Neuron (in vitro differentiated cells): Measurements from ENCODE around the gene IGSF9.
"Not testable (repeated sequence)": the region's sequence is repeated elsewhere in the genome, so short reads cannot be mapped to it uniquely, and the experiment has no call there.

ENCODE experiments used
- H2AFZ ChIP-seq: one replicate; pipeline ENCODE4 v1.6.1; 2013; ENCODE audit warnings: low read depth, mild to moderate bottlenecking, inconsistent platforms, low read length, moderate library complexity
- H3K27me3 ChIP-seq: one replicate; pipeline ENCODE4 v1.6.1; 2013; ENCODE audit warnings: low read length; ENCODE audit not compliant: insufficient read depth
- H3K36me3 ChIP-seq: one replicate; pipeline ENCODE4 v1.6.1; 2013; ENCODE audit warnings: low read length; ENCODE audit not compliant: insufficient read depth
- H3K4me1 ChIP-seq: one replicate; pipeline ENCODE4 v1.6.1; 2013; ENCODE audit warnings: low read length; ENCODE audit not compliant: insufficient read depth
- H3K4me3 ChIP-seq: 2 replicates; pipeline ENCODE4 v1.5.1; 2013; ENCODE audit warnings: mild to moderate bottlenecking, low read length, moderate library complexity
- H3K9me3 ChIP-seq: one replicate; pipeline ENCODE4 v1.6.1; 2013; ENCODE audit warnings: low read length

Gene IGSF9

DNA sequence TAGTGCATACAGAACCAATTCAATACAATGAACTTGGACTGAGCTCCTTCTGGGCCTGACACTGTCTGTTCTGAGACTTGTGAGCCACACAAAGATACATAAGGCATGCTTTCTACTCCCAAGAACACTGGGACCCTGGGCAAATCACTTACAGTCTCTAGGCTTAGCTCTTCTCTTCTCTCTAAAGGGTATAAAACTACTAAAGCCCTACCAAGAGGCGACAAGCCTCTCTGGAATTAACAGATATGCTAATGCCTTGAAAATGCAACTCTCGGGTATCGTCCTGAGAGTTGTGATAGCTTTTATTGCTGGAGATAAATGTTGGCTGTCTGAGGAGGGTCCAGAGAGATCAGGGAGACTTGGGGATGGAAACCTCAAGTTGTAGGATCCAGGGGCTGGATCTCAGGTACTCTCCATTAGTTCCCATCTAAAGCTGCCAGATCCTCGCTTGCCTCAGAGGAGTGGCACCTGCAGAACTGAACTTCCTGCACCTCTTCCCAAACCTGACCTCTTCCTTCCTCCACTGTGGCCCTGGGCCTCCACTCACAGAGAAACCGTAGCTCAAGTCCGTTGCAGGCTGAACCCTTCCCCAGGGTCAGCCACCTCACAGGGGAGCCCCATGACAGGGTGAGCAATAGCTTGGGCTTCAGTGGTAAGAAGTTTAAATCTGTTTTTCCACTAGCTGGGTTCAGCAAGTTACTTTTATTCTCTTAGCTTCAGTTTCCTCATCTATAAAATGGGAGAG is 33.9 kb downstream of the IGSF9 start:
- Histone ChIP-seq H3K9me3 (no peaks in the 10 kb centered on the region), H3K27me3 (peaks cover 4% of the 10 kb centered on the region), H3K4me3 (no peak overlapping the region), H3K4me1 (peaks cover 16% of the 10 kb centered on the region), H3K36me3 (no peaks in the 10 kb centered on the region), H2AFZ (no peak overlapping the region)

DNA sequence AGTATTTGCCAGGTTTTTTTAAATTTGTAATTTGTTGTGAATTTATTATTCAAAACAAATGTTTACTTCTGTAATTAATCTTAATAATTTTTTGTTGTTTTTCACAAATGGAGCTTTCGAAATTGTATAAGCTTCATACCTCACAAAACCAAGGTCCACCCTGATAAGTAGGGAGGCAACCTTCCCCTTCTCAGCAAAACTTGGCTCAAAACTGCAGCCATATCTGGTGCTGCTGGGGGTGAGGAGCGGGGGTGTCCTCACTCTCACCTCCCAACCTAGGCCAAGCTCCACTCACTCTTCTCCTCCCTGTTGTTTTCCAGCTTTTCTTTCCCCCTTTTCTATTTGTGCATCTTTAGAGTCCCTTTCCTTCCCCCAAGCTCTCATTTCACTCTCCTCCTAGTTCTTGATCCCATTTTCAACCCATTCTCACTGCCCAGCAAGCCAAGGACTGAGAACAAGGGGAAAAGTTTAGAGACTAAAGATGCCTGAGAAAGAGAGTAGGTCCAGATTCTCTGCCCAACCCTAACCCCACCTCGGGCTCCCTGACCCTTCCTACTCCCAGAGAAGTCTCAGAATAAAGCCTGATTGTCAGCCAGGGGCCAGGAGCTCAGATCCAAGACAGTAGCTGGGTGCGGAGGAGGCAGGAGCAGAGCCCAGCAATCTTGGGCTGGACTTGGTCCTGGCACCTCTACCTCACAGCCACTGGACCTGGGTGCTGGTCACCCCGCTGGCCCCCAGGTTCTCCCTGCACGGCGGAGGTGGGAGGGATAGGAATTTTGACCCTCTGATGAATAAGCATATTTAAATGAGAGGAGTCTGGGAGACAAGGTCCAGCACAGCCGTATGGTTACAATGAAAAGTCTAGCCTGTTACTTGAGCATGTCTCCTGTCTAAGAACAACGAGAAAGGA is 37.1 kb downstream of the IGSF9 start:
- Histone ChIP-seq H3K4me1 (peaks cover 11% of the 10 kb centered on the region), H3K9me3 (no peaks in the 10 kb centered on the region), H3K4me3 (no peak overlapping the region), H3K36me3 (no peaks in the 10 kb centered on the region), H2AFZ (no peak overlapping the region), H3K27me3 (peaks cover 4% of the 10 kb centered on the region)

- Histone ChIP-seq H3K36me3 (no peaks in the 10 kb centered on the region), H3K27me3 (peaks cover 4% of the 10 kb centered on the region), H3K4me1 (peaks cover 11% of the 10 kb centered on the region), H3K4me3 (no peak overlapping the region), H3K9me3 (no peaks in the 10 kb centered on the region), H2AFZ (no peak overlapping the region)
Measured at GRCh38 chr1:159906960-159907359, 38.5 kb downstream of the IGSF9 start.

DNA sequence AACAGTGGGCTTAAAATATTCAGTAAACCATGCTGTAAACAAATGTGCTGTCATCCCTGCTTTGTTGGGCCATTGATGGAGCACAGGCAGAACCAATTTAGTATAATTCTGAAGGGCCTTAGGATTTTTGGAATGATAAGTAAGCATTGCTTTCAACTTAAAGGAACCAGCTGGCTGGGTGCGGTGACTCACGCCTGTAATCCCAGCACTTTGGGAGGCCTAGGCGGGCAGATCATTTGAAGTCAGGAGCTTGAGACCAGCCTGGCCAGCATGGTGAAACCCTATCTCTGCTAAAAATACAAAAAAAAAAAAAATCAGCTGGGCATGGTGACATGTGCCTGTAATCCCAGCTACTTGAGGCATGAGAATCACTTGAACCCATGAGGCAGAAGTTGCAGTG is 41.4 kb downstream of the IGSF9 start:
- H2AFZ ChIP-seq, H3K4me3 ChIP-seq, H3K36me3 ChIP-seq, H3K4me1 ChIP-seq, H3K9me3 ChIP-seq: not testable (repeated sequence)
- H3K27me3 ChIP-seq = peaks cover 13% of the 10 kb centered on the region

DNA sequence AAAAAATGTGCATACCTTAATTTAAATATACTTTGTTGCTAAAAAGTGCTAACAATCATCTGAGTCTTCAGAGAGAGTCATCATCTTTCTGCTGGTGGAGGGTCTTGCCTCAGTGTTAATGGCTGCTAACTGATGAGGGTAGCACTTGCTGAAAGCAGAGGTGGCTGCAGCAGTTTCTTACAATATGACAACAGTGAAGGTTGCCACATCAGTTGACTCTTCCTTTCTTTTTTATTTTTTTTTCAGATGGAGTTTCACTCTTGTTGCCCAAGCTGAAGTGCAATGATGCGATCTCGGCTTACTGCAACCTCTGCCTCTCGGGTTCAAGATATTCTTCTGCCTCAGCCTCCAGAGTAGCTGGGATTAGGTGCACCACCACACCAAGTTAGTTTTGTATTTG is 42.9 kb downstream of the IGSF9 start:
- Histone ChIP-seq H3K4me3 (no peak overlapping the region), H3K36me3 (no peaks in the 10 kb centered on the region), H3K27me3 (peaks cover 11% of the 10 kb centered on the region), H3K9me3 (no peaks in the 10 kb centered on the region), H3K4me1 (peaks cover 5% of the 10 kb centered on the region), H2AFZ (no peak overlapping the region)

GRCh38 chr1:159900755-159901360 is 44.6 kb downstream of the IGSF9 start:
- Histone ChIP-seq H3K4me1 (peaks cover 5% of the 10 kb centered on the region), H2AFZ (no peak overlapping the region), H3K36me3 (no peaks in the 10 kb centered on the region), H3K4me3 (no peak overlapping the region), H3K27me3 (peaks cover 11% of the 10 kb centered on the region), H3K9me3 (no peaks in the 10 kb centered on the region)

GRCh38 chr1:159900086-159900680 is 45.2 kb downstream of the IGSF9 start, which contains the start of gene CFAP45:
Gene CFAP45 (minus strand): TSS chr1:159900165. CDS start chr1:159900098, 67 bp downstream.
- no peak within 1 kb of the TSS for H3K4me3 ChIP-seq

DNA sequence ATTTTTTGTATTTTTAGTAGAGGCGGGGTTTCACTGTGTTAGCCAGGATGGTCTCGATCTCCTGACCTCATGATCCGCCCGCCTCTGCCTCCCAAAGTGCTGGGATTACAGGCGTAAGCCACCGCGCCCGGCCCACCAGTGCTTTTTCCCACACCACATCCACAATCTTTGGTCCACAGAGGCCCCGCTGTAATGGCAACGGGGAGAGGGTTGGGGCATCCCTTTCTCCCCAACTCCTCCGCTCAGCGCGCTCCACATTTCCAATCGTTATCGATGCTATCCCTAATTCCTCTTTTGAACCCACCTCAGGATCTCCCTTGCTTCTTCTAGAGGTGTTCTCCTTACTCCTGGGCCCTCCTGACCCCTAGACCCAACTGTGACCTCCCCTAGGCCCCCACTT is 45.8 kb downstream of the IGSF9 start:
- H3K36me3 ChIP-seq, H3K4me1 ChIP-seq, H3K4me3 ChIP-seq, H2AFZ ChIP-seq, H3K9me3 ChIP-seq: not testable (repeated sequence)
- H3K27me3 ChIP-seq = peaks cover 18% of the 10 kb centered on the region

More at GRCh38 chr1:159900086-159900680, 45.2 kb downstream of the IGSF9 start, which contains the start of gene CFAP45:
- Histone ChIP-seq H2AFZ (no peak within 1 kb of the TSS), H3K4me1 (peaks cover 5% of the 10 kb centered on the region), H3K27me3 (peaks cover 13% of the 10 kb centered on the region), H3K9me3 (no peaks in the 10 kb centered on the region), H3K36me3 (no peaks in the 10 kb centered on the region)

DNA sequence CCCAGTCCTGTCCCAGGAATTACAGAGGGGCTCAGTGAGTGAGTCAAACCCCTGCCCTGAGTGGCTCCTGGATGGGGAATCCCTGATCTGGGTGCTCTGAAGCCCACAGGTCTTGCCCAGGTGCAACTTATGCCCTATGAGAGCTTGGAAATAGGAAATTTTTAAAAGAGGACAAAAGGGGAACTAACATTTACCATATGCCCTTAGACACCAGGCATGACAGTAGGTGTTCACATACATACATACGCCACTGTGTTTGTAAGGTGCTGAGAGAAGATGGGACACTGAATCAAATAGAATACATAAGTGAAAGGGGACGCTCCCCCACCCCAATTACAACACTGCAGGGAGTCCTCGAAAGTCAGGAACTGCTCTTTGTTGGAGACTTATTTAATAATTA is 46.9 kb downstream of the IGSF9 start:
- no peaks in the 10 kb centered on the region for H3K9me3 ChIP-seq
- H2AFZ ChIP-seq = no peak overlapping the region
- H3K27me3 ChIP-seq = peaks cover 20% of the 10 kb centered on the region
- H3K4me3 ChIP-seq = no peak overlapping the region
- H3K4me1 ChIP-seq = peaks cover 5% of the 10 kb centered on the region
- no peaks in the 10 kb centered on the region for H3K36me3 ChIP-seq

- H3K4me3 ChIP-seq = no peak overlapping the region
- H3K27me3 ChIP-seq = peaks cover 20% of the 10 kb centered on the region
- peaks cover 5% of the 10 kb centered on the region for H3K4me1 ChIP-seq
- no peaks in the 10 kb centered on the region for H3K36me3 ChIP-seq
- H2AFZ ChIP-seq = no peak overlapping the region
- H3K9me3 ChIP-seq = no peaks in the 10 kb centered on the region
Measured at GRCh38 chr1:159897962-159898361, 47.5 kb downstream of the IGSF9 start.

DNA sequence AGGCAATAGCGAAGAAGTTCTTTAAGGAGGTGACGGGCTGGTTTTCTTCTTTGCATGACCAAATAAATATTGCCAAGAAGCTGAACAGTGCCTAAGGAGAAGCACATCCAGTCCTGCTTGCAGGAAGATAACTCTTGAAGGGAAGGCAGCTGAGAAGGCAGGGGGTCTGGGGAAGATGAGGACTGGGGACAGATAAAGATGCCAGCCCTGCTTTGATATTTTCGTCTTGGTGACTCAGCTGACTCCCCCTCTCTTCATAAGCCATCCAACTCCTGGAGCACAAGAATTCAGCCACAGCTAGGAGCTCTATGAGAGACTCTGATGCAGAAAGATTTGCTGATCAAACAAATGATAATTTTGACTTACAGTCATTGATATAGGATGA is 48.9 kb downstream of the IGSF9 start:
- Histone ChIP-seq H3K36me3 (no peaks in the 10 kb centered on the region), H2AFZ (no peak overlapping the region), H3K27me3 (peaks cover 23% of the 10 kb centered on the region), H3K4me1 (peaks cover 5% of the 10 kb centered on the region), H3K4me3 (no peak overlapping the region), H3K9me3 (no peaks in the 10 kb centered on the region)

- Histone ChIP-seq H3K4me3 (no peak overlapping the region), H2AFZ (no peak overlapping the region), H3K27me3 (peaks cover 20% of the 10 kb centered on the region), H3K9me3 (no peaks in the 10 kb centered on the region), H3K36me3 (no peaks in the 10 kb centered on the region), H3K4me1 (peaks cover 5% of the 10 kb centered on the region)
Measured at GRCh38 chr1:159895836-159896545, 49.4 kb downstream of the IGSF9 start.
